Cardiac muscle cell (in vitro differentiated cells and primary cell): Measurements from ENCODE around the gene SPC24. TPM values are rescaled to one million over a fixed set of nuclear protein-coding genes. Genes with fewer than 3 reads are reported as not detected.
"Not testable (repeated sequence)": the region's sequence is repeated elsewhere in the genome, so short reads cannot be mapped to it uniquely, and the experiment has no call there.

Source experiments
- DNase-seq, 2 donors: peaks; one replicate each; pipeline versions ENCODE4 v3.0.0 to v3.0.0-alpha.2; 2010 to 2017; ENCODE audit warnings: low read depth in 1 of 2, low spot score in 1 of 2
- H3K27ac ChIP-seq: fragments of 200-600 bp; sonication (generic); 2 replicates; pipeline ENCODE4 v1.5.1; 2016
- H3K27me3 ChIP-seq: fragments of 200-600 bp; sonication (generic); 2 replicates; pipeline ENCODE4 v1.6.0; 2016; ENCODE audit warnings: control low read depth
- H3K36me3 ChIP-seq: fragments of 200-600 bp; sonication (generic); 2 replicates; pipeline ENCODE4 v1.5.1; 2016; ENCODE audit warnings: control low read depth
- H3K4me1 ChIP-seq: fragments of 200-600 bp; sonication (generic); 2 replicates; pipeline ENCODE4 v1.8.1; 2017; ENCODE audit warnings: low read depth, mild to moderate bottlenecking, mixed run types
- H3K4me3 ChIP-seq: fragments of 200-600 bp; sonication (generic); 2 replicates; pipeline ENCODE4 v1.5.1; 2016; ENCODE audit warnings: mild to moderate bottlenecking
- H3K9me3 ChIP-seq: fragments of 200-600 bp; sonication (generic); 2 replicates; pipeline ENCODE4 v1.5.1; 2017; ENCODE audit warnings: low read depth, mild to moderate bottlenecking, control low read depth
- CTCF ChIP-seq: IDR thresholded peaks from 2 replicates; pipeline ENCODE4 v1.5.1; 2012; ENCODE audit warnings: low read depth, mild to moderate bottlenecking, low read length
- polyA plus RNA-seq: library from polyadenylated mRNA; unstranded; fragments of >200 nt; fragmentation: Nextera tagmentation; extraction: Ambion mirVana; gene quantifications from 2 replicates; pipeline ENCODE4 v1.2.1, GENCODE V29; 2016
- total RNA-seq: library from RNA; depleted of rRNA; stranded (reverse); fragments of >200 nt; gene quantifications from 2 replicates; pipeline ENCODE4 v1.2.3, GENCODE V29; 2016

SPC24 gene
- total and polyA plus RNA-seq, 2 experiments from 2014 or later, result 7.1 to 127 TPM

- peaks cover 3% of the 10 kb centered on the region for H3K36me3 ChIP-seq
- DNase-seq, result no peak
- TF ChIP-seq CTCF, result no peak
- H3K27ac ChIP-seq, result no peak overlapping the region
- H3K4me1 ChIP-seq, result no peaks in the 10 kb centered on the region
- H3K9me3 ChIP-seq, result no peaks in the 10 kb centered on the region
- H3K4me3 ChIP-seq, result no peak overlapping the region
- no peaks in the 10 kb centered on the region for H3K27me3 ChIP-seq
Observed at GRCh38 chr19:11190501-11190900, 34.9 kb upstream of the SPC24 start.

- Histone ChIP-seq H3K4me1 (no peaks in the 10 kb centered on the region), H3K27ac (no peak overlapping the region), H3K9me3 (no peaks in the 10 kb centered on the region), H3K27me3 (no peaks in the 10 kb centered on the region), H3K4me3 (no peak overlapping the region), H3K36me3 (no peaks in the 10 kb centered on the region)
- no peak for TF ChIP-seq CTCF
- DNase-seq, result no peak
Observed at GRCh38 chr19:11187441-11187840, 31.9 kb upstream of the SPC24 start.

- no peaks in the 10 kb centered on the region for H3K4me1 ChIP-seq
- no peak overlapping the region for H3K27ac ChIP-seq
- H3K4me3 ChIP-seq, result no peak overlapping the region
- TF ChIP-seq CTCF, result no peak
- H3K9me3 ChIP-seq, result no peaks in the 10 kb centered on the region
- H3K27me3 ChIP-seq, result no peaks in the 10 kb centered on the region
- no peaks in the 10 kb centered on the region for H3K36me3 ChIP-seq
- DNase-seq, result no peak
Observed at GRCh38 chr19:11182994-11183393, 27.4 kb upstream of the SPC24 start.

GRCh38 chr19:11181488-11181887 lies 25.9 kb upstream of the SPC24 start:
- Histone ChIP-seq H3K4me1 (no peaks in the 10 kb centered on the region), H3K27me3 (no peaks in the 10 kb centered on the region), H3K36me3 (no peaks in the 10 kb centered on the region), H3K9me3 (no peaks in the 10 kb centered on the region), H3K4me3 (no peak overlapping the region), H3K27ac (no peak overlapping the region)
- no peak for DNase-seq
- TF ChIP-seq CTCF, result no peak

- H3K27me3 ChIP-seq, result not testable (repeated sequence)
Observed at GRCh38 chr19:11180975-11181374, 25.4 kb upstream of the SPC24 start.

GRCh38 chr19:11180346-11180745 lies 24.8 kb upstream of the SPC24 start:
- Histone ChIP-seq H3K4me3 (no peak overlapping the region), H3K27me3 (no peaks in the 10 kb centered on the region), H3K4me1 (no peaks in the 10 kb centered on the region), H3K9me3 (no peaks in the 10 kb centered on the region), H3K36me3 (peaks cover 2% of the 10 kb centered on the region), H3K27ac (no peak overlapping the region)
- no peak for TF ChIP-seq CTCF
- DNase-seq, result no peak

More at GRCh38 chr19:11180975-11181374, 25.4 kb upstream of the SPC24 start:
- H3K27ac ChIP-seq, DNase-seq, H3K36me3 ChIP-seq, H3K9me3 ChIP-seq, H3K4me3 ChIP-seq, H3K4me1 ChIP-seq: not testable (repeated sequence)
